ENCODE data around the gene MAP7.

DNA sequence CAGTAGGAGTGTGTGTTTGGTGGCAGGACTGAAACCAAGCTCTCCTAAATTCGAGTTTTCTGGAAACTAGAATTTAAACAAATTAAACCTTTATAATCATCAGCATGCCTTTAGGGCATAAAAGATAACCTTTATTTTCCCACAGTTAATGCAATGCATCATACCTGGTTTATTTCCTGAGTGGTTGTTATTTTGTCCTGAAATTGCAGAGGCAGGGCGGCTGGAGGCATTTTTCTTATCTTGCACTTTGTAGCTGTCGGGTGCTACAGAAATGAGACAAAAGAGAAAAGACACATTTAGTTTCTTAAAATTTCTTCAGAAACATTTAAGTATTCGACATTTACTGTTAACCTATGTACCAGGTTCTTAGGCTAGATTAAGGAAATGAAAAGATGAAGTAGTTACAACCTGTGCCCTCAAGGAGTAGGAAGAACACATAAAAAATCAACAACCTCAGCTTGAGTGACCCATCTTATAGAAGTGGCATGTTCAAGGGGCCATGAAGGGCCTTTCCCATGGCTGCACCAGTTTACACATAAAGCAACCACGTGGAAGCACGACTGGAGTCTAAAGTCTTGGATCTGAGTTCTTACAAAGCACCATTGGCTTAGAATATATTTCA lies 128.6 kb downstream of the MAP7 start:
- TF ChIP-seq CTCF (IDR thresholded peaks at IDR 0.05; ENCODE audit: low read depth, low read length, poor library complexity, severe bottlenecking) = no peak
- TF ChIP-seq EZH2phosphoT487 (IDR thresholded peaks at IDR 0.05; ENCODE audit: borderline replicate concordance, low read length) = no peak

All from DOHH2 (cell line).